ENCODE results near the gene PHYHD1. TPM values are rescaled to one million over a fixed set of nuclear protein-coding genes. Genes with fewer than 3 reads are reported as not detected.

PHYHD1 gene
- total and polyA plus RNA-seq, 5 donors from 2014 or later = 0.40 to 0.60 (median 0.52) TPM; not detected in 2

- peaks cover 35% of the 10 kb centered on the region for H3K36me3 Mint-ChIP-seq
- peaks cover 32% of the 10 kb centered on the region for H3K4me1 ChIP-seq (ENCODE audit: control insufficient read depth, insufficient read depth, low read length, poor library complexity, severe bottlenecking)
- H3K4me3 Mint-ChIP-seq = peak overlapping the region in 1 of 4 donors; percentile 31
Measured at GRCh38 chr9:128911529-128912035, 9.2 kb upstream of the PHYHD1 start.

GRCh38 chr9:128912270-128912853 is 8.4 kb upstream of the PHYHD1 start:
- Histone ChIP-seq H3K4me1 (ENCODE audit: control insufficient read depth, insufficient read depth, low read length, poor library complexity, severe bottlenecking) (peaks cover 32% of the 10 kb centered on the region), H3K27me3 (ENCODE audit: control insufficient read depth, insufficient read depth, low read length) (no peaks in the 10 kb centered on the region), H3K9me3 (ENCODE audit: control insufficient read depth in 2 of 2, low read length in 2 of 2) (no peaks in the 10 kb centered on the region), H3K4me3 (ENCODE audit: low read depth, low read length) (no peak overlapping the region), H3K36me3 (ENCODE audit: control insufficient read depth, insufficient read depth, low read length) (peaks cover 71% of the 10 kb centered on the region), H3K27ac (ENCODE audit: insufficient read depth, low read length, poor library complexity, severe bottlenecking) (no peak overlapping the region)
- no peak for DNase-seq
- peaks cover 38% of the 10 kb centered on the region for H3K36me3 Mint-ChIP-seq
- peak overlapping the region; percentile 85 to 96 (median 92) for H3K27ac Mint-ChIP-seq
- H3K27me3 Mint-ChIP-seq = no peaks in the 10 kb centered on the region
- no peak for ATAC-seq (ENCODE audit: low read depth in 2 of 2)
- H3K9me3 Mint-ChIP-seq = peaks cover 0 to 2% (median 0%) of the 10 kb centered on the region in 7 donors
- peak overlapping the region; percentile 19 to 72 (median 50) for H3K4me3 Mint-ChIP-seq
- peaks cover 0 to 65% (median 21%) of the 10 kb centered on the region in 4 donors for H3K4me1 Mint-ChIP-seq

More at GRCh38 chr9:128911529-128912035, 9.2 kb upstream of the PHYHD1 start:
- Histone ChIP-seq H3K36me3 (ENCODE audit: control insufficient read depth, insufficient read depth, low read length) (peaks cover 65% of the 10 kb centered on the region), H3K9me3 (ENCODE audit: control insufficient read depth in 2 of 2, low read length in 2 of 2) (no peaks in the 10 kb centered on the region), H3K27me3 (ENCODE audit: control insufficient read depth, insufficient read depth, low read length) (no peaks in the 10 kb centered on the region), H3K4me3 (ENCODE audit: low read depth, low read length) (no peak overlapping the region), H3K27ac (ENCODE audit: insufficient read depth, low read length, poor library complexity, severe bottlenecking) (no peak overlapping the region)
- no peak for ATAC-seq (ENCODE audit: low read depth in 2 of 2)
- Mint-ChIP-seq H3K9me3 (peaks cover 0 to 2% (median 0%) of the 10 kb centered on the region in 7 donors), H3K27me3 (no peaks in the 10 kb centered on the region), H3K27ac (peak overlapping the region; percentile 45 to 92 (median 59)), H3K4me1 (peaks cover 0 to 73% (median 23%) of the 10 kb centered on the region in 4 donors)
- no peak for DNase-seq

GRCh38 chr9:128913048-128913900 is 7.5 kb upstream of the PHYHD1 start:
- H3K36me3 Mint-ChIP-seq = peaks cover 35% of the 10 kb centered on the region
- H3K9me3 Mint-ChIP-seq = peaks cover 0 to 2% (median 0%) of the 10 kb centered on the region in 7 donors
- H3K4me3 Mint-ChIP-seq = peak overlapping the region in 2 of 4 donors; percentile 71 to 72
- DNase-seq = no peak
- peak overlapping the region; percentile 20 to 96 (median 92) for H3K27ac Mint-ChIP-seq
- H3K4me3 ChIP-seq (ENCODE audit: low read depth, low read length) = no peak overlapping the region
- no peaks in the 10 kb centered on the region for H3K27me3 Mint-ChIP-seq
- ATAC-seq (ENCODE audit: low read depth in 2 of 2) = no peak
- no peaks in the 10 kb centered on the region for H3K27me3 ChIP-seq (ENCODE audit: control insufficient read depth, insufficient read depth, low read length)
- peaks cover 0 to 61% (median 22%) of the 10 kb centered on the region in 4 donors for H3K4me1 Mint-ChIP-seq
- no peak overlapping the region for H3K27ac ChIP-seq (ENCODE audit: insufficient read depth, low read length, poor library complexity, severe bottlenecking)
- H3K9me3 ChIP-seq (ENCODE audit: control insufficient read depth in 2 of 2, low read length in 2 of 2) = no peaks in the 10 kb centered on the region
- peaks cover 32% of the 10 kb centered on the region for H3K4me1 ChIP-seq (ENCODE audit: control insufficient read depth, insufficient read depth, low read length, poor library complexity, severe bottlenecking)
- peaks cover 68% of the 10 kb centered on the region for H3K36me3 ChIP-seq (ENCODE audit: control insufficient read depth, insufficient read depth, low read length)

- Mint-ChIP-seq H3K36me3 (peaks cover 27% of the 10 kb centered on the region), H3K4me3 (no peak overlapping the region), H3K27me3 (no peaks in the 10 kb centered on the region), H3K27ac (peak overlapping the region; percentile 25 to 92 (median 69)), H3K9me3 (peaks cover 0 to 2% (median 0%) of the 10 kb centered on the region in 7 donors), H3K4me1 (peaks cover 0 to 59% (median 19%) of the 10 kb centered on the region in 4 donors)
- no peak overlapping the region for H3K27ac ChIP-seq (ENCODE audit: insufficient read depth, low read length, poor library complexity, severe bottlenecking)
- H3K9me3 ChIP-seq (ENCODE audit: control insufficient read depth in 2 of 2, low read length in 2 of 2) = no peaks in the 10 kb centered on the region
- ATAC-seq (ENCODE audit: low read depth in 2 of 2) (no peak), DNase-seq (no peak)
- no peak overlapping the region for H3K4me3 ChIP-seq (ENCODE audit: low read depth, low read length)
- H3K36me3 ChIP-seq (ENCODE audit: control insufficient read depth, insufficient read depth, low read length) = peaks cover 59% of the 10 kb centered on the region
- no peaks in the 10 kb centered on the region for H3K27me3 ChIP-seq (ENCODE audit: control insufficient read depth, insufficient read depth, low read length)
- peaks cover 32% of the 10 kb centered on the region for H3K4me1 ChIP-seq (ENCODE audit: control insufficient read depth, insufficient read depth, low read length, poor library complexity, severe bottlenecking)
Measured at GRCh38 chr9:128913995-128914772, 6.6 kb upstream of the PHYHD1 start.

GRCh38 chr9:128916204-128916603 is 4.6 kb upstream of the PHYHD1 start:
- Histone ChIP-seq H3K4me1 (ENCODE audit: control insufficient read depth, insufficient read depth, low read length, poor library complexity, severe bottlenecking) (peaks cover 22% of the 10 kb centered on the region), H3K27ac (ENCODE audit: insufficient read depth, low read length, poor library complexity, severe bottlenecking) (no peak overlapping the region), H3K27me3 (ENCODE audit: control insufficient read depth, insufficient read depth, low read length) (no peaks in the 10 kb centered on the region), H3K9me3 (ENCODE audit: control insufficient read depth in 2 of 2, low read length in 2 of 2) (no peaks in the 10 kb centered on the region), H3K36me3 (ENCODE audit: control insufficient read depth, insufficient read depth, low read length) (peaks cover 51% of the 10 kb centered on the region), H3K4me3 (ENCODE audit: low read depth, low read length) (no peak overlapping the region)
- Mint-ChIP-seq H3K27me3 (no peaks in the 10 kb centered on the region), H3K27ac (peak overlapping the region in 1 of 3 donors; percentile 51), H3K4me3 (no peak overlapping the region), H3K36me3 (peaks cover 26% of the 10 kb centered on the region), H3K9me3 (no peaks in the 10 kb centered on the region), H3K4me1 (peaks cover 0 to 48% (median 16%) of the 10 kb centered on the region in 4 donors)
- ATAC-seq (ENCODE audit: low read depth in 2 of 2) = no peak
- DNase-seq = no peak

GRCh38 chr9:128916745-128917144 is 4.0 kb upstream of the PHYHD1 start:
- no peaks in the 10 kb centered on the region for H3K27me3 ChIP-seq (ENCODE audit: control insufficient read depth, insufficient read depth, low read length)
- peaks cover 0 to 43% (median 13%) of the 10 kb centered on the region in 4 donors for H3K4me1 Mint-ChIP-seq
- H3K27me3 Mint-ChIP-seq = no peaks in the 10 kb centered on the region
- DNase-seq (no peak), ATAC-seq (ENCODE audit: low read depth in 2 of 2) (no peak)
- no peak overlapping the region for H3K4me3 Mint-ChIP-seq
- no peak overlapping the region for H3K27ac ChIP-seq (ENCODE audit: insufficient read depth, low read length, poor library complexity, severe bottlenecking)
- H3K36me3 ChIP-seq (ENCODE audit: control insufficient read depth, insufficient read depth, low read length) = peaks cover 48% of the 10 kb centered on the region
- H3K36me3 Mint-ChIP-seq = peaks cover 26% of the 10 kb centered on the region
- H3K9me3 Mint-ChIP-seq = no peaks in the 10 kb centered on the region
- no peak overlapping the region for H3K4me3 ChIP-seq (ENCODE audit: low read depth, low read length)
- no peaks in the 10 kb centered on the region for H3K9me3 ChIP-seq (ENCODE audit: control insufficient read depth in 2 of 2, low read length in 2 of 2)
- peaks cover 16% of the 10 kb centered on the region for H3K4me1 ChIP-seq (ENCODE audit: control insufficient read depth, insufficient read depth, low read length, poor library complexity, severe bottlenecking)
- peak overlapping the region in 1 of 3 donors; percentile 51 for H3K27ac Mint-ChIP-seq

- H3K27ac Mint-ChIP-seq = peak overlapping the region in 1 of 3 donors; percentile 59
- no peak for ATAC-seq (ENCODE audit: low read depth in 2 of 2)
Measured at GRCh38 chr9:128917151-128917849, 3.5 kb upstream of the PHYHD1 start.

More at GRCh38 chr9:128917151-128917849, 3.5 kb upstream of the PHYHD1 start:
- Histone ChIP-seq H3K36me3 (ENCODE audit: control insufficient read depth, insufficient read depth, low read length) (peaks cover 46% of the 10 kb centered on the region), H3K27ac (ENCODE audit: insufficient read depth, low read length, poor library complexity, severe bottlenecking) (no peak overlapping the region), H3K27me3 (ENCODE audit: control insufficient read depth, insufficient read depth, low read length) (no peaks in the 10 kb centered on the region), H3K9me3 (ENCODE audit: control insufficient read depth in 2 of 2, low read length in 2 of 2) (no peaks in the 10 kb centered on the region), H3K4me1 (ENCODE audit: control insufficient read depth, insufficient read depth, low read length, poor library complexity, severe bottlenecking) (peaks cover 11% of the 10 kb centered on the region), H3K4me3 (ENCODE audit: low read depth, low read length) (no peak overlapping the region)
- no peak overlapping the region for H3K4me3 Mint-ChIP-seq
- peaks cover 26% of the 10 kb centered on the region for H3K36me3 Mint-ChIP-seq
- no peaks in the 10 kb centered on the region for H3K9me3 Mint-ChIP-seq
- no peaks in the 10 kb centered on the region for H3K27me3 Mint-ChIP-seq
- H3K4me1 Mint-ChIP-seq = peaks cover 0 to 39% (median 10%) of the 10 kb centered on the region in 4 donors
- no peak for DNase-seq

Measured in CD4-positive, CD25-positive, alpha-beta regulatory T cell (primary cell).